Ovary (tissue), 9 donors: ENCODE measurements around the gene LSS. TPM values are rescaled to one million over a fixed set of nuclear protein-coding genes. Genes with fewer than 3 reads are reported as not detected.
A peak's percentile ranks its signal among the peaks of the same experiment; 100 is the strongest.
"Not testable (repeated sequence)": the region's sequence is repeated elsewhere in the genome, so short reads cannot be mapped to it uniquely, and the experiment has no call there.

Source experiments
- DNase-seq, 5 donors: peaks; one replicate each; pipeline ENCODE4 v3.0.0-alpha.2; 2019 to 2020
- H3K27ac ChIP-seq, 2 donors: fragments of 200-600 bp; one replicate each; pipeline versions ENCODE4 v1.5.1 to v1.8.0; 2019 to 2022
- H3K27me3 ChIP-seq: fragments of 200-600 bp; one replicate; pipeline ENCODE4 v1.8.0; 2022
- H3K36me3 ChIP-seq: fragments of 200-600 bp; sonication (generic); one replicate; pipeline ENCODE4 v1.5.1; 2019
- H3K4me1 ChIP-seq: one replicate; pipeline ENCODE4 v1.8.1; 2013; ENCODE audit warnings: mild to moderate bottlenecking, moderate library complexity; ENCODE audit not compliant: insufficient read depth
- H3K4me3 ChIP-seq: fragments of 200-600 bp; sonication (generic); one replicate; pipeline ENCODE4 v1.5.1; 2017
- H3K9me3 ChIP-seq, 2 donors: fragments of 200-600 bp in 1 of 2; sonication (generic) in 1 of 2; one replicate each; pipeline versions ENCODE4 v1.5.1 to v1.8.1; 2013 to 2019; ENCODE audit warnings: mild to moderate bottlenecking in 1 of 2, moderate library complexity in 1 of 2
- EP300 ChIP-seq: sonication (generic); formaldehyde crosslinking; IDR thresholded peaks from one replicate; pipeline ENCODE4 v1.6.1; 2017; ENCODE audit warnings: antibody characterized with exemption
- POLR2A ChIP-seq: fragments of 450-650 bp; IDR thresholded peaks from one replicate; pipeline ENCODE4 v1.6.1; 2017; ENCODE audit warnings: antibody characterized with exemption, mild to moderate bottlenecking, moderate library complexity
- WGBS, 3 donors: extraction: QIAGEN DNeasy Blood & Tissue Kit in 1 of 3; methylation state at CpG; one replicate each; pipeline versions ENCODE4 v1.1.5 to v1.1.7; 2013 to 2017; 5-methylcytosine and 5-hydroxymethylcytosine counted together
- intact Hi-C, 4 donors: fragments of 100-400 bp; cut with DNase I; formaldehyde crosslinking; loops; one replicate each; pipeline versions ENCODE4 v1.11.0 to v1.15.1; 2022 to 2023
- polyA plus RNA-seq, 2 donors: library from polyadenylated mRNA; stranded (reverse); fragments of 200-250 nt in 1 of 2; fragments of 350-450 nt in 1 of 2; fragmentation: Illumina TruSeq in 1 of 2; extraction: RNeasy Lipid Tissue Mini Kit (QIAGEN cat#74804) in 1 of 2; gene quantifications; one replicate each; pipeline ENCODE4 v1.2.3, GENCODE V29; 2013 to 2014
- total RNA-seq, 7 donors: library from RNA; depleted of rRNA in 2 of 7; stranded (reverse); fragments of >200 nt in 2 of 7; fragmentation: NEBNext Ultra II Directional in 3 of 7; extraction: Animal tissue kit (Norgen Biotek cat#: 25700) in 3 of 7; gene quantifications; one replicate each; pipeline versions ENCODE4 v1.1.0 to v1.2.4, GENCODE V29; 2016 to 2023
- TF ChIP-seq, protein P1 (sequence below), 3 donors: fragments of 450-650 bp in 2 of 3; fragments of 200-600 bp in 1 of 3; IDR thresholded peaks; one replicate each; pipeline versions ENCODE4 v1.5.1 to v1.8.0; 2016 to 2022; ENCODE audit warnings: antibody characterized with exemption in 3 of 3, mild to moderate bottlenecking in 1 of 3
- donor health status: DM: no; HTN: no; CAD: no; lungs with moderate emphysema.
- donor health status: DM: no; HTN: no; CAD: no.
- donor health status: Bipolar disorder and iron deficiency.
- donor health status: DM: yes; HTN: yes; CAD: no.
- donor health status: DM: no; HTN: no; CAD: no.
- donor health status: DM: yes; HTN: yes; CAD: no.

The LSS gene
- total and polyA plus RNA-seq, 9 donors = 19.8 to 201 (median 76.0) TPM

- WGBS, 3 donors = 90 to 94% (median 94%) methylated on average over 45 of the region's 45 CpGs
- Histone ChIP-seq H3K36me3 (no peaks in the 10 kb centered on the region), H3K4me1 (peaks cover 7% of the 10 kb centered on the region), H3K9me3 (no peaks in the 10 kb centered on the region), H3K27ac (no peak overlapping the region), H3K4me3 (no peak overlapping the region), H3K27me3 (no peaks in the 10 kb centered on the region)
- DNase-seq = peak in 4 of 5 donors; percentile 16 to 45 (median 38)
- TF ChIP-seq, protein P1, sequence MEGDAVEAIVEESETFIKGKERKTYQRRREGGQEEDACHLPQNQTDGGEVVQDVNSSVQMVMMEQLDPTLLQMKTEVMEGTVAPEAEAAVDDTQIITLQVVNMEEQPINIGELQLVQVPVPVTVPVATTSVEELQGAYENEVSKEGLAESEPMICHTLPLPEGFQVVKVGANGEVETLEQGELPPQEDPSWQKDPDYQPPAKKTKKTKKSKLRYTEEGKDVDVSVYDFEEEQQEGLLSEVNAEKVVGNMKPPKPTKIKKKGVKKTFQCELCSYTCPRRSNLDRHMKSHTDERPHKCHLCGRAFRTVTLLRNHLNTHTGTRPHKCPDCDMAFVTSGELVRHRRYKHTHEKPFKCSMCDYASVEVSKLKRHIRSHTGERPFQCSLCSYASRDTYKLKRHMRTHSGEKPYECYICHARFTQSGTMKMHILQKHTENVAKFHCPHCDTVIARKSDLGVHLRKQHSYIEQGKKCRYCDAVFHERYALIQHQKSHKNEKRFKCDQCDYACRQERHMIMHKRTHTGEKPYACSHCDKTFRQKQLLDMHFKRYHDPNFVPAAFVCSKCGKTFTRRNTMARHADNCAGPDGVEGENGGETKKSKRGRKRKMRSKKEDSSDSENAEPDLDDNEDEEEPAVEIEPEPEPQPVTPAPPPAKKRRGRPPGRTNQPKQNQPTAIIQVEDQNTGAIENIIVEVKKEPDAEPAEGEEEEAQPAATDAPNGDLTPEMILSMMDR (IDR thresholded peaks at IDR 0.05) = no peak
- no peak for TF ChIP-seq POLR2A
- intact Hi-C loops = loop anchor here in 1 of 4 donors (5.0 kb wide), 1 partner anchor 75 kb away; no protein-coding TSS in a partner anchor
Observed at GRCh38 chr21:46141767-46142581, 86.6 kb downstream of the LSS start.

- not testable (repeated sequence) for H3K4me3 ChIP-seq, H3K4me1 ChIP-seq, H3K9me3 ChIP-seq, H3K27me3 ChIP-seq, H3K36me3 ChIP-seq, DNase-seq, H3K27ac ChIP-seq
- intact Hi-C loops = loop anchor here in 1 of 4 donors (5.0 kb wide), 1 partner anchor 77 kb away; no protein-coding TSS in a partner anchor
- 12 to 25% (median 20%) methylated on average over 29 of the region's 29 CpGs for WGBS, 3 donors
Observed at GRCh38 chr21:46140352-46141003, 88.1 kb downstream of the LSS start.

DNA sequence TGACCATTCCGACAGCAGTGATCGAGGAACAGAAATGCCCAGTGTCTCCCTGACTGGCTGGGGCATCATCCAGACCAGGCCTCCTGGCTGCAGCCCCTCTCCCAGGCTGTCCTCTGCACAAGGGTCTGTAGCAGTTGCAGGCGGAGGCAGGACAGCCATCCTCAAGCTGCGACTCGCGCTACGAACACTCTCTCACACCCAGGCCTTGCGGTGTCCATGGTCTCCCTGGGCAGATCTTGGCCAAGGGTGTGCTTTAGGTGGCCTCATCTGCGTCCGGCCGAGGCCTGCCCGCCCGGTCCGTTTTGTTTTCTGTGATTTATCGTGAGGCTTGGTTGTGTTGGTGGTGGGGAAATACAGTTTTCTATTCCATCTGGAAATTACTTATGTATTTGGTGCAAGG lies 88.9 kb downstream of the LSS start:
- TF ChIP-seq, protein P1 (IDR thresholded peaks at IDR 0.05) = no peak
- TF ChIP-seq POLR2A (no peak), EP300 (no peak)
- Histone ChIP-seq H3K4me1 (peaks cover 7% of the 10 kb centered on the region), H3K27ac (no peak overlapping the region), H3K27me3 (no peaks in the 10 kb centered on the region), H3K9me3 (no peaks in the 10 kb centered on the region), H3K36me3 (no peaks in the 10 kb centered on the region), H3K4me3 (no peak overlapping the region)
- intact Hi-C loops = loop anchor here in 1 of 4 donors (5.0 kb wide), 1 partner anchor 78 kb away; no protein-coding TSS in a partner anchor
- DNase-seq = no peak
- 92 to 94% (median 93%) methylated on average over 13 to 15 of the region's 15 CpGs for WGBS, 3 donors

GRCh38 chr21:46138383-46138970 lies 90.1 kb downstream of the LSS start:
- H3K4me3 ChIP-seq = no peak overlapping the region
- H3K36me3 ChIP-seq = no peaks in the 10 kb centered on the region
- TF ChIP-seq EP300 (no peak), POLR2A (no peak)
- TF ChIP-seq, protein P1 (IDR thresholded peaks at IDR 0.05) = no peak
- H3K27ac ChIP-seq = no peak overlapping the region
- intact Hi-C loops = no loop called here
- WGBS, 3 donors = 92 to 94% (median 94%) methylated on average over 24 to 28 of the region's 28 CpGs
- no peak for DNase-seq
- peaks cover 4% of the 10 kb centered on the region for H3K4me1 ChIP-seq
- H3K27me3 ChIP-seq = no peaks in the 10 kb centered on the region
- H3K9me3 ChIP-seq = no peaks in the 10 kb centered on the region

Other genes starting within 250 kb of the LSS start
- 100 to 1,000 TPM; 389 to 779 (median 731) TPM for gene COL6A1, start 247.0 kb downstream of the LSS start, total RNA-seq
- gene COL6A1, start 247.0 kb downstream of the LSS start, polyA plus RNA-seq = 100 to 1,000 TPM; 112 to 905 TPM
- 1,000 to 10,000 TPM in 1 of 7 donors, 100 to 1,000 TPM in 6; 222 to 1,092 (median 831) TPM for gene COL6A2, start 130.7 kb downstream of the LSS start, total RNA-seq
- gene COL6A2, start 130.7 kb downstream of the LSS start, polyA plus RNA-seq = 100 to 1,000 TPM in 1 of 2 donors, 10 to 100 TPM in 1; 50.9 to 818 TPM
- gene FTCD, start 73.2 kb downstream of the LSS start, total RNA-seq = 1 to 10 TPM in 5 of 7 donors, under 1 TPM in 2; 0.83 to 7.5 (median 3.8) TPM
- 1 to 10 TPM in 1 of 2 donors, not detected in 1; 3.5 TPM for gene FTCD, start 73.2 kb downstream of the LSS start, polyA plus RNA-seq
- gene SPATC1L, start 44.3 kb downstream of the LSS start, total RNA-seq = 10 to 100 TPM in 5 of 7 donors, 1 to 10 TPM in 2; 7.2 to 21.1 (median 14.9) TPM
- 10 to 100 TPM in 1 of 2 donors, 1 to 10 TPM in 1; 2.8 to 21.3 TPM for gene SPATC1L, start 44.3 kb downstream of the LSS start, polyA plus RNA-seq
- 10 to 100 TPM; 58.2 to 89.3 (median 84.5) TPM for gene MCM3AP, start 56.8 kb upstream of the LSS start, total RNA-seq
- 10 to 100 TPM; 35.9 to 50.4 TPM for gene MCM3AP, start 56.8 kb upstream of the LSS start, polyA plus RNA-seq
- gene YBEY, start 57.6 kb upstream of the LSS start, total RNA-seq = 10 to 100 TPM; 10.7 to 22.6 (median 14.9) TPM
- gene YBEY, start 57.6 kb upstream of the LSS start, polyA plus RNA-seq = 10 to 100 TPM; 16.4 to 27.9 TPM
- 10 to 100 TPM in 1 of 7 donors, 1 to 10 TPM in 6; 1.6 to 26.8 (median 2.3) TPM for gene C21orf58, start 95.1 kb upstream of the LSS start, total RNA-seq
- 1 to 10 TPM in 1 of 2 donors, under 1 TPM in 1; 0.63 to 2.7 TPM for gene C21orf58, start 95.1 kb upstream of the LSS start, polyA plus RNA-seq
- 10 to 100 TPM; 14.7 to 28.2 (median 24.0) TPM for gene PCNT, start 95.4 kb upstream of the LSS start, total RNA-seq
- gene PCNT, start 95.4 kb upstream of the LSS start, polyA plus RNA-seq = 10 to 100 TPM; 11.1 to 11.4 TPM
- 10 to 100 TPM; 27.0 to 40.3 (median 36.2) TPM for gene DIP2A, start 230.1 kb upstream of the LSS start, total RNA-seq
- 10 to 100 TPM; 20.5 to 21.3 TPM for gene DIP2A, start 230.1 kb upstream of the LSS start, polyA plus RNA-seq